NCI-H1417 treated with DMSO at 0.1 percent for 48 hours (cell line): ENCODE data around the gene CHD9.
"Not testable (repeated sequence)": the region's sequence is repeated elsewhere in the genome, so short reads cannot be mapped to it uniquely, and the experiment has no call there.

Experiments
- DNase-seq: peaks from one replicate; lab custom pipeline; 2025; lab: John Stamatoyannopoulos, UW

The CHD9 gene, protein sequence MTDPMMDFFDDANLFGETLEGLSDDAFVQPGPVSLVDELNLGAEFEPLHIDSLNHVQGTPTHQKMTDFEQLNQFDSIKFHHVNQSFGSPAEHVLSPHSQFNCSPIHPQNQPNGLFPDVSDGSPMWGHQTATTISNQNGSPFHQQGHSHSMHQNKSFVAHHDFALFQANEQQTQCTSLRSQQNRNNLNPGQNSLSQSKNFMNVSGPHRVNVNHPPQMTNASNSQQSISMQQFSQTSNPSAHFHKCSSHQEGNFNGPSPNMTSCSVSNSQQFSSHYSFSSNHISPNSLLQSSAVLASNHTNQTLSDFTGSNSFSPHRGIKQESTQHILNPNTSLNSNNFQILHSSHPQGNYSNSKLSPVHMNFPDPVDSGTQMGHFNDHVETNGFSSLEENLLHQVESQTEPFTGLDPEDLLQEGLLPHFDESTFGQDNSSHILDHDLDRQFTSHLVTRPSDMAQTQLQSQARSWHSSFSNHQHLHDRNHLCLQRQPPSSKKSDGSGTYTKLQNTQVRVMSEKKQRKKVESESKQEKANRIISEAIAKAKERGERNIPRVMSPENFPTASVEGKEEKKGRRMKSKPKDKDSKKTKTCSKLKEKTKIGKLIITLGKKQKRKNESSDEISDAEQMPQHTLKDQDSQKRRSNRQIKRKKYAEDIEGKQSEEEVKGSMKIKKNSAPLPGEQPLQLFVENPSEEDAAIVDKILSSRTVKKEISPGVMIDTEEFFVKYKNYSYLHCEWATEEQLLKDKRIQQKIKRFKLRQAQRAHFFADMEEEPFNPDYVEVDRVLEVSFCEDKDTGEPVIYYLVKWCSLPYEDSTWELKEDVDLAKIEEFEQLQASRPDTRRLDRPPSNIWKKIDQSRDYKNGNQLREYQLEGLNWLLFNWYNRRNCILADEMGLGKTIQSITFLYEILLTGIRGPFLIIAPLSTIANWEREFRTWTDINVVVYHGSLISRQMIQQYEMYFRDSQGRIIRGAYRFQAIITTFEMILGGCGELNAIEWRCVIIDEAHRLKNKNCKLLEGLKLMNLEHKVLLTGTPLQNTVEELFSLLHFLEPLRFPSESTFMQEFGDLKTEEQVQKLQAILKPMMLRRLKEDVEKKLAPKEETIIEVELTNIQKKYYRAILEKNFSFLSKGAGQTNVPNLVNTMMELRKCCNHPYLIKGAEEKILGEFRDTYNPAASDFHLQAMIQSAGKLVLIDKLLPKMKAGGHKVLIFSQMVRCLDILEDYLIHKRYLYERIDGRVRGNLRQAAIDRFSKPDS (N-terminal part only)

DNA sequence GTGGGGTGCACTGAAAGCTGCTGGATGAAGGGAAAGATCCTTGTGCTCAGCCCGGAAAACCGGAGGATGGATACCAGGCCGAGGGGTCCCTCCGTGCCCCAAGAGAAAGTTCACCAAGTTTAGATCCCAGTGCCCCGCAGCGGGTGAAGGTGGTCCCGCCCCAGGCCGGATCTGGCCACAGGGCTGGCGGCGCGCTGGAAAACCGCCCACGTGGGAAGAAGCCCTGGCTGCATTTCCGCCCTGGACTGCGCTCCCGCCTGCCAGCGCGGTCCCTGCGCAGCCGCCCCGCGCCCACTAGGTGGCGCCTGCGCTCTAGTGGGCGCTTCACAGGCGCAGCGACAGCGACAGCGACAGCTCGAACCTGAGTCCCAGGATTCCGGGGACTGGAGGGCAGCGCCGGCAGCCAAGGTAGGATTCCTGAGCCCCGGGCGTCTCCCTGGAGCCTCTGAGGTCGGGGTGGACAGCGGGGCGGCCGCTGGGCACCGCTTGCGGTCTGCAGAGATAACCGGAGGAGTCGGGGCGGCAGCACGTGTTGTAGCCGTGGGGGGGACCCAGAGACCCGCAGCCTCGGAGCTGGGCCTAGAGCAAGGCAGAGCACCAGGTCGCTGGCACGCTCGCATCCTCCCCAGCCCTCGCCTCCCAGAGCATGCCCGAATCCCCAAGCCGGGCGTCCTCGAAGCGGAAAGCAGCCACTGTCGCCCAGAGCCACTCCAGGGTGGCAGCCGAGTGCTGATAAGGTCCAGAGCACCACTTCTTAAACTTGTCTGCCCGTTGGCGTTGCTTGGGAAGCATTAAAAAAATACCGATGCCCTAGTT is at the start of gene CHD9:
Gene CHD9 (plus strand): TSS at position 322 of the 816 bp plus-strand sequence. CDS start 101,099 bp downstream, outside the sequence.
- peak; percentile 36 for DNase-seq

DNA sequence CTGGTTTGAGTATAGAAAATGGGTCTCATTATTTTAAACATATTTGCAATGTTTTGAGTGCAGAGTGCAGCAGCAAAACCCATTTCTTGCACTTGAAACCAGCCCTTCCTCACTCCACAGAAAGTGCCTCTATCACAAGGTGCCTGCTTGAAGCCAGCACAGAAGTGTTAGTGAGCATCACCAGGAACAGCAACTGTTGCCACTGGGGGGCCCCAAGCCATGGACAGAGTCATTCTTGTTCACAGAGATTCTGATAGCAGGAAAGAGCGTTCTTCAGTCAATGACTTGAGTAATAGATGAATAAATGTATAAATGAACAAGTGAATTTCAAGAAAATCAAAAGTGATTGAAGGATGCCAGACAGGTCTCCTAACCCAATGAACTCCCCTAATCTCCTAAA is 47.7 kb upstream of the CHD9 start:
- no peak for DNase-seq

DNA sequence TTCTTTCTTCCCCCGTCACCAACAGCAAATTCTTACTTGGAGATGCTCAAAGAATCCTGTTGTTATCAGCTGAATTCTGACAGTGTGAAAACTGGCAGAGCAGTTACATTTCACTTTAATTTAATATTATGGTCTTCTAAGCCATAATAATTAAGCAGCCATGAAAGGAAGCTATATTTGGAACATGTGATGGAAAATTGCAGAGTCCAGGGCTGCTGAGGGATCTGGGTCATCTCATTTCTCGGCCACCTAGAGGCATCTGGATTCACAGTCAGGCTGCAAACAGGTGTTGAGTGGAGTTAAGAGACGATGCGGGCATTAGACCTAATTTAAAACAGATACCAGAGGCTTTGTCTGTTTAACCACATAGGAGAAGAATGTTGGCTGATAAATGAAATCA is 40.5 kb upstream of the CHD9 start:
- no peak for DNase-seq

DNA sequence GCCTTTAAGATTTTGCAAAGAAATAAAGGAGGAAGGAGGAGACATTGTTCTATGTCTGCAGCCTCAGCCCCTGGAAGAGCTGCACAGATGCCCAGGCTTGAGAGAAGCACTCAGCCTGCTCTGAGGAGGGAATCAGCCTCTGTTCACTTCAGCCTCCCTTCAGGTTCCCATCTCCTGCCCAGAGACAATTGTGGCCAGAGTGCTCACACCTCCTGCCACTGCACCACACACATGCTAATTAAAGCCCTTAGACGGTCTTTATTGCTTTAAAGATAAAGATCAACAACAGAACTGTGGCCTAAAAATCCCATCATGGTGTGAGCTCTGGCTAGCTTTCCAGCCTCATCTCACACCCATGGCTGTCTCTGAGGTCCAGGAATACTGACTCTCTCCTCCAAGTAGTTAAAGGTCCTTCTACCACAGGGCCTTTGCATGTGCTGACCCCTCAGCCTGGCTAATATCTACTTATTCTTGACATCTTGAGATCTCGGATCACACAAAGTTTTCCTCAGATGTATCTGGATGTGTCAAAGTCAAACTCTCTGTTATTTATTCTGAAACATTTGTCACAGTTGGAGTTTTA is 35.9 kb upstream of the CHD9 start:
- DNase-seq: no peak

DNA sequence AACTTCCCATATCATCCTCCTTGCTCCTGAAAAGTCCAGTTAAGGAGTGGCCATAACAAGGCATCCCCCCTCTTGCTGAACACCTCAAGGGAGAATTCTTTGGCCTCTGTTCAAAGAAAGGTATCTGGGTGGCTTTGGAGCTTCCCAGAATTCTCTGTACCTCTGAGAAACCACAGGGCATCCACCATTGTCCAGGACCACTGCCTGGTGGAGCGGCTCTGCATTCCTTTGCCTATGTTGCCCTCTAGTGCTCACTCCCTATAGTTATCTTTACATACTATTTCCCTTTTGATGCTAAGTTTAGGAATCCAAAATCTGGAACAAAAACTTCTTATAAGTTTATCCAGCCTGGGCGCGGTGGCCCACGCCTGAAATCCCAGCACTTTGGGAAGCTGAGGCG is 32.4 kb upstream of the CHD9 start:
- DNase-seq: peak; percentile 38

DNA sequence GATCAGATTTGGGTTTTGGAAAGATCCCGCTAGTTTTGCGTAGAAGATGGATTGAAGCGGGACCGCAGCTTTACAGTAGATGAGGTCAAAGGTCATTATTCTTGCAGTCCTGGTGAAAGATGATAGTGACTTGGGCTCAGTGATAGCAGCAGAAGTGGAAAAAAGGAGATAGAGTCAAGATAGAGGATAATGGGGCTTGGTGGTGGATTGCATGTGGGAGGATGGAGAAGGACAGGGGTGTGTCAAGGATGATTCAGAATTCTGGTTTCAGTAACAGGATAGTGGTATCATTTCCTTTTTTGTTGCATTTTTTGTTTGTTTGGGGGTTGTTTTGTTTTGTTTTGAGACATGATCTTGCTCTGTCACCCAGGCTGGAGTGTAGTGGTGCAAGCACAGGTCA is 30.7 kb upstream of the CHD9 start:
- no peak for DNase-seq

DNA sequence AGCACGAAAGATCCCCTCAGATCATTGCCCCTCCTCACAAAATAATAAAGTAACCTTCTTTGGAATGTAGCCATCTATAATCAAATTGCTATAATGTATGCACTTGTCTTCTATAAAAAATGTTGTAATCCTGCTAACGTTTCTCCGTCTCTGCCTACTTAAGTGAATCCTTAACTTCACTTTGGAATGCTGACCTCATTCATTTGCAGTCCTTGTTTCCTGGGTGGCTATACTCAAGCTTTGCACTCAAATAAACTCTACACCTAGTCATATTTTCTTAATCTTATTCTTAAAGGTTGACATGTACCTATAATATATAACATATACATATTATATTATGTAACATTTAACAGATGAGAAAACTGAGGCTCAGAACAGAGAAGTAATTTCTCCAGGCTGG is 24.8 kb upstream of the CHD9 start:
- DNase-seq: no peak

DNA sequence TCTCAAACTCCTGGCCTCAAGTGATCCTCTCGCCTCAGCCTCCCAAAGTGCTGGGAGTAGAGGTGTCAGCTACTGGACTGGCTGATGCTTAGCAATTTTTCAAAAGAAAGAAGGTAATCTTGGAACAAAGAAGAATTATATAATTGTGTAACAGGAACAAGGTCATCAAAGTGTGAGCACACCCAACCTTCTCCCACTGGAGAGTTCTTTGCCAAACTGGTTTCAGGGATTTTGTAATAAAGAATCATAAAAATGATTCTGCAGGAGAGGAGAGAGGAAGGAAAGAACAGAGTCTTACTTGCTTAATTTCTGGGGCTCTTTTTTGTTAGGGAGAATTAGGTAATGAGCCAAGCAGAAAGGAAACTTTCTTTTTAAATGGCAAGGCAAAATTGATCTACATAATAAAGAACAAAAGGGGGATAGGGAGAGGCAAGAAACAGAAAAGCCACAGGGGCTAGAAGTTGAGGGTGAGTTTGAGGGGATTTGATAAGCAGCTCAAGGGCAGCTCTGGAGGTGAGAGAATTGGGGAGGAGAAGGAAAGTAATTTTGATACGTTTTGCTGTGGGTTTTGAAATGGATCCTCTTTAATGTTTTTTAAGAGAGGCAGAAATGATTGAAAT is 23.4 kb upstream of the CHD9 start:
- no peak for DNase-seq

DNA sequence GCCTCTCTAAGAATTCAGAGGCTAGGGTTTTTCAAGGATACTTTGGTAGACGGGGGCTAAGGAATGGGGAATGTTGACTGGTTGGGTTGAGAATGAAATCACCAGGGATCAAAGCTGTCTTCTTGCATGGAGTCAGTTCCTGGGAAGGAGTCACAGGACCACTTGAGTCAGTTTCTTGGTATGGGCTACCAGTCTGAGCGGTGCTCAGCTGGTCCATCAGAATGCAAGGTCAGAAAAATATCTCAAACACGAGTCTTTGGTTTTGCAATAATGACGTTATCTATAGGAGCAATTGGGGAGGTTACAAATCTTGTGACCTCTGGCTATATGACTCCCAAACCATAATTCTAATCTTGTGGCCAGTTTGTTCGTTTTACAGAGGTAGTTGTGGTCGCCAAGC is 20.5 kb upstream of the CHD9 start:
- no peak for DNase-seq

DNA sequence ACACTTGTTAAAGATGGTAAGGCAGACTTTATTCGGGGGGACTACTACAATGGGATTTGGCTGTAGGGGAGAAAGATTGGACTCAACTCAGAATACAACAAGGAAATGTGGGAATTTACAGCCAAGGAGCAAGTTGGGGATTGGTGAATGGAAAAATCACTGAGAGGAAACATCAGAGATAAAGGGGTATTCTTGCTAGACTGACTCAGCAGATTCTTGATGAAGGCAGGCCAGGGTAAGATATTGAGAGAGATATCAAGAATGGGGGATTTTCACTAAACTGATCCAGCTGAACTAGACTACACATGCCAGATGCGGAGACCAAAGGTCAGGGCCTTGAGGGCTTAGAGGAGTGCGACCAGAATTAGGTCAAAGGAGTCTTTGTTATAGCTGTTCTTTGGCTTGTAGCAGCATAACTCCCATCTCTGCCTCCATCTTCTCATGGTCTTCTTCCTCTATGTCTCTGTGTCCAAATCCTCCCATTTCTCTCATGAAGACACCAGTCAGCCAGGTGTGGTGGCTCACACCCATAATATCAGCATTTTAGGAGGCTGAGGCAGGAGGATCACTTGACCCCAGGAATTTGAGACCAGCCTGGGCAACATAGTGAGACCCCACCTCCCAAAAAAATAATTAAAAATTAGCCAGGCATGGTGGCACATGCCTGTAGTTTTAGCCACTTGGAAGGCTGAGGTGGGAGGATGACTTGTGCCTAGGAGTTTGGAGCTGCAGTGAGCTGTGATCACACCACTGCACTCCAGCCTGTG is 19.4 kb upstream of the CHD9 start:
- no peak for DNase-seq

DNA sequence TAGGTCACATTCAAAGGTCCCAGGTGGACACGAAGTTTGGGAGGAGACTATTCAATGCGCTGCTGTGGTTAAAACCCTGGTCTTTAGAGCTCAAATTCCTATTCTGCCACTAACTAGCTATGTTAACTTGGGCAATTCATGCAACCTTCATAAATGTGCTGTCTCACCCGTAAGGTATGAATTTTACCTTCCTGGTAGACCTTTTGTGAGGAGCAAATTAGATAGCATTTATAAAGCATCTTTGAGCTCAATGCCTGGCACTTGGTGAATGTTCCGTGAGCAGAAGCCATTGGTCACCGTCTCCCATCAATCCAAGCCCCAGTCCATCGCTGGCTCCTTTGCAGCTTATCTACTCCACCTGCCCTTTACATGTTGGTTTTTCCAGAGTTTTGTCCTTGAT is 18.7 kb upstream of the CHD9 start:
- DNase-seq: no peak

DNA sequence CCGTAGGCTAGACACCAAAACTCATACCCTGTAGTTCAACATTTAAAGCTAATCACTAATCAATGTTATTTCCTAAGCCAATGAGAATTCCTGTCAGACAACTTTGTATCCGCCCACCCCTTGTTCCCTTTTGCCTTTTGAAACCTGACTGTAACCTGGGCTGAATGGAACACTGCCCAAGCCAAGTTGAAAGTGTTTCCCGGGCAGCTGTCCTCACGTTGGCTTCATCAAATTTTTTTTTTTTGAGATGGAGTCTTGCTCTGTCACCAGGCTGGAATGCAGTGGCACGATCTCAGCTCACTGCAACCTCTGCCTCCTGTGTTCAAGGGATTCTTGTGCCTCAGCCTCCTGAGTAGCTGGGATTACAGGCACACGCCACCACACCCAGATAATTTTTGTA is 18.1 kb upstream of the CHD9 start:
- DNase-seq: not testable (repeated sequence)

DNA sequence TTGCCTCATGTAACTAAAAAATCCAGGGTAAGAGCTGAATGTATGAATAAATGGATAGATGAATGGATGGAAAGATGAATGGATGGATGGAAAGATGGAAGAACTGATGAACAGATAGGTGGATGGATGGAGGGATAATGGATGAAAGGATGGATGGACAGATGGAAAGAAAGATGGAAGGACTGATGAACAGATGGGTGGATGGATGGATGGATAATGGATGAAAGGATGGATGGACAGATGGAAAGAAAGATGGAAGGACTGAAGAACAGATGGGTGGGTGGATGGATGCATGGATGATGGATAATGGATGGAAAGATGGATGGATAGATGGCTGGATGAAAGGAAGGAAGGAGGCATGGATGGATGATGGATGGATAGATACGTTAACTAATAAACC is 14.0 kb upstream of the CHD9 start:
- no peak for DNase-seq

DNA sequence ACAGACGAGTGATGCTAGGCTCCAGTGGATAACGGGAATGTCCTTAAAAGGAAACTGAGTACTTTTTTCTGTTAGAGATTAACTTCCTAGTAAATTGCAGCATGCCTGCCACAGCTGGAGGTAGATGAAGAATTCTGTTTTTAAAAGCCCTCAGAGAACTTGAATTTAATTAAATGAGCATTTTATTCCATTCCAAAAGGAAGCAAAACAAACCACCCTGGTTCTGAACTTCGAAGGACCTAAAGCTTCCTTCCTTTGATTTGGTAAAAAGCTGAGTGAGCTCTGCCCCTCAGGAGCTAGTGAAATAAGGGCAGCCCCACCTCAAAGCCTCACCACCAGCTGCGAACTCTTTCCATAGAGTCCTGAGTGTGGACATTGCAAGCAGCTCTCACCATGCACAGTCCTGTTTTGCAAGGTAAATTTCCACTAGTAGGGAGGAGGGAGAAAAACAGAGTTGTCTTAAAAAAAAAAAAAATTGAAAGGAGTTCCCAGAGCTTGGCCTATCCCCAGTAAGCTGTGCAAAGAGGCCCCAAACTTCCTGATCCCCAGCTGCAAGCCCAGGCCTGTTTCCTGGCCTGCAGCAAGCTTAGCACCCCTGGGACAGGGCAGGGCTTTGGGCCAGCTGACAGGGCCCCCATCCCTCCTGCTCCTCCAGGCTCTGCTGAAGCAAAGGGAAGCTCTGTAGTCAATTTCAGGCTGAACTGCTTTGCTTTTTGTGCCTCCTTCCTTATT is 13.3 kb upstream of the CHD9 start:
- no peak for DNase-seq

DNA sequence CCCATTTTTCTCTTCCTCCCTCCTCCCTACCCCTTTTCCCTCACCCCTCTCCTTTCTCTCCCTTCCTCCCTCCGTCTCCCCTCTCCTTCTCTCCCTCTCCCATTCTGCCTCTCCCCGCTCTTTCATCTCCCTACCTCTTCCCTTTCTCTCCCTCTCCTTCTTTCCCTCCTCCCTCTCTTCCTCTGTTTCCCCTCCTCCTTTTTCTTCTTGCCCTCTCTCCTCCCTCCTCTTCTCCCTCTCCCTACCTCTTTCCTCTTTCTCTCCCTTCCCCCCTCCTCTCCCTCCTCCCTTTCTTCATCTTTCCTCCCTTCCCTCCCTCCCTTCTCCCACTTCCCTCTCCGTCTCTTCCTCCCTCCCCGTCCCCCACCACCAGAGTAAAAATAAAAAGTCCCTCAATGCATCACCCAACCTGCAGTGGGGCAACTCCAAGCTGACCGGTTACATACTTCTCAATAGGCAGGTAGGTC is 12.5 kb upstream of the CHD9 start:
- DNase-seq: no peak

DNA sequence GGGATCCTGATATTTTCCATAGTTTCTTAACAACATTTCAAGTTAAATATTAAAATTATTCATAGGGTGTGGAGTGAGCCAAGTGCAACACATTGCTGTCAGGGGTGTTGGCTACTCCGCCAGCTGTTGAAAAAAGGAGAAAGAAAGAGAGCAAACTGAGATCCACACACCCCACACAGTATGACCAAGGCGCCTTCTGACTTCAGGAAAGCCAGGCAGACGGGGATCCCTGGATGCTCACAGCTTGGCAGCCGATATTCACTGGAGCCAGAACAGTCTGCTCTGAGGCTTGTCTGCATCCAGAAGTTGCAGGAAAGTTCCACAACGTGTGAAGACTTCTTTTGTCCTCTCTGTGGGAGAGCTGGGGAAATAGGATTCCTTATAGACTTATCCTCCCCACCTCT is 11.4 kb upstream of the CHD9 start:
- no peak for DNase-seq

DNA sequence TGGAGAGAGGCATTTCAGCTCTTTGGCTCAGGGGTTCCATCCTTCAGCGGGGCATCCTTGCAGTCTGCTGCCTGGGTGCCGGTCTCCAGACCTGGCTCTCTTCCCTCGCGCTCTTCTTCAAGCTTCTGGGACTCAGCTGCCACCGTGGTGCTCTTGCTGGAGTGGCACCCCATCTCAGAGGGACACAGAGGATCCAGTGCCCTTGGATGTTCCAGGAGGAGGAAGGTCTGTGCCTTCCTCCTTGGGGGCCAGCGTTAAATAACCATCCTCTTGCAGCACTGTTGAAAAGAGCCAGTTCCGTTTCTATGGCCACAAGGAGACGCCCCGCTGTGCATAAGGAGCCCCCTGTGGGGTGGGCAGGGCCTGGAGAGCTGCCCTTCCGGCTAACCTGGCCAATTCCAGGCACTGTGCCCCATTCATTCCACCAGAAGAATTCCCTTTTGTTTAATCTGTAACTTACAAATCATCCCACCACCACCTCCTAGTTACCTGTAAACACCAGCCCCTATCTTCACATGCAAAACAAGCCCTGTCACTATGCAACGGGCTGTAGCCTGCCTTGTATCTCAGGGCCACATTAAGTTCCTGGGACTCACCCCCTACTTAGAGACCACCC is 10.7 kb upstream of the CHD9 start:
- no peak for DNase-seq

DNA sequence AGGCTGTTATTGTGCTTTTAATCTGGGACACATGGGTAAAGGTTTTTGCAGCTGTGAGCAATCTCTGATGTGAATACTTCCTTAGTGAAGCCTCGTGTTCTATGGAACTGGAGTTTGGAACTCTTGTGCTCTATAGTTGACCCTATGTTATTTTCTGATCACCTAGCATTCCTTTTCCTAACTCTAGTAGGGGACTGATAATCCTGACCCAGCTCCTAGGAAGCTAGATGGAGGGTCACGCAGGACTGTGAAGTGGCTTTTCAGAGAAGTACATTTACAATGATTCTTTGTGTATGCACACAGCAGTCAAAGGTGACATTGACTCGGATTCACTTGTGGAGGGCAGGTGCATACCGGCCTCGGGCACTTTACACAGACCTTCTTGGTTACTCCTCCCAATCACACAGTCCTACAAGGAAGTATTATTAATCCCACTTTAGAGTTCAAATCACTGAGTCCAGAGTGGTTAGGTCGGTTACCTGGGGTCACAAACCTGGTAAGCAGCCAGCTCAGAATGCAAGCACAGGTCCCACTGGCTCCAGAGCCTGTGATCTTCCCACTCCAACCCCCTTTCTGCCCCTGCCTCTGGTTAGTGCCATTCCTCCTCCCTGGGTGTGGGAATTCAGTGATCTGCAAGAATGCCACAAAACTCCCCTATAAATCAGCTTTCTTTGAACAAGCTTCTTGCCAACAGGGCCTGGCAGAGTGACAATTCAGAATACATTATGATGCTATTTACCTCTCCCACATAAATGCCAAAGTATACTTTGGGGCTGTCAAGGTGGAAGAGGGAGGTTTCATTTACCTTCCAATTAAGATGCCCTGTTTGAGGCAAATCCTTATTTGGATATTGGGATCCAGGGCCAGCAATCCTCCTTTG is 9.2 kb upstream of the CHD9 start:
- no peak for DNase-seq
